Liver (tissue), 9 donors: ENCODE results near the gene TGM6. TPM values are rescaled to one million over a fixed set of nuclear protein-coding genes. Genes with fewer than 3 reads are reported as not detected.

Source experiments
- DNase-seq: peaks from one replicate; pipeline ENCODE4 v3.0.0-alpha.2; 2017; ENCODE audit warnings: low spot score
- H3K27ac ChIP-seq, 2 donors: one replicate each; pipeline ENCODE4 v1.7.0; 2013; ENCODE audit warnings: inconsistent platforms in 2 of 2, low read length in 2 of 2, control low read depth in 1 of 2, low read depth in 1 of 2, mild to moderate bottlenecking in 1 of 2
- H3K27me3 ChIP-seq, 4 donors: one replicate each; pipeline versions ENCODE4 v1.6.1 to v1.7.0; 2013; ENCODE audit warnings: low read length in 3 of 4, inconsistent platforms in 1 of 4, mild to moderate bottlenecking in 1 of 4, moderate library complexity in 1 of 4; ENCODE audit not compliant: control insufficient read depth in 4 of 4, insufficient read depth in 4 of 4
- H3K36me3 ChIP-seq, 4 donors: one replicate each; pipeline versions ENCODE4 v1.6.1 to v1.7.0; 2013; ENCODE audit warnings: low read length in 3 of 4, mild to moderate bottlenecking in 3 of 4, low read depth in 1 of 4, moderate library complexity in 1 of 4; ENCODE audit not compliant: control insufficient read depth in 4 of 4, insufficient read depth in 3 of 4
- H3K4me1 ChIP-seq, 4 donors: one replicate each; pipeline versions ENCODE4 v1.6.1 to v1.7.0; 2013; ENCODE audit warnings: low read length in 3 of 4, mild to moderate bottlenecking in 3 of 4, moderate library complexity in 1 of 4; ENCODE audit not compliant: control insufficient read depth in 4 of 4, insufficient read depth in 4 of 4
- H3K4me3 ChIP-seq, 3 donors: one replicate each; pipeline versions ENCODE4 v1.6.1 to v1.7.0; 2013; ENCODE audit warnings: low read length in 3 of 3, control low read depth in 1 of 3, low read depth in 1 of 3, mild to moderate bottlenecking in 1 of 3
- H3K9ac ChIP-seq, 2 donors: one replicate each; pipeline ENCODE4 v1.7.0; 2013; ENCODE audit warnings: low read length in 2 of 2, mild to moderate bottlenecking in 2 of 2, moderate library complexity in 2 of 2, control low read depth in 1 of 2, low read depth in 1 of 2
- H3K9me3 ChIP-seq, 4 donors: one replicate each; pipeline versions ENCODE4 v1.6.1 to v1.7.0; 2013; ENCODE audit warnings: low read length in 3 of 4; ENCODE audit not compliant: control insufficient read depth in 4 of 4
- ATF3 ChIP-seq: IDR thresholded peaks from 2 replicates; pipeline ENCODE4 v1.6.1; 2016; ENCODE audit warnings: antibody characterized with exemption
- EGR1 ChIP-seq, 2 donors: IDR thresholded peaks; 2 replicates each; pipeline ENCODE4 v1.6.1; 2016 to 2018; ENCODE audit warnings: antibody characterized with exemption in 2 of 2, low read depth in 2 of 2
- FOXA1 ChIP-seq: IDR thresholded peaks from 2 replicates; pipeline ENCODE4 v1.6.1; 2016; ENCODE audit warnings: antibody characterized with exemption
- FOXA2 ChIP-seq: IDR thresholded peaks from 2 replicates; pipeline ENCODE4 v1.6.1; 2016; ENCODE audit warnings: antibody characterized with exemption
- GABPA ChIP-seq, 2 donors: IDR thresholded peaks in 1 of 2; conservative IDR thresholded peaks in 1 of 2; 2 replicates each; pipeline ENCODE4 v1.6.1; 2016; ENCODE audit warnings: antibody characterized with exemption in 2 of 2, mild to moderate bottlenecking in 1 of 2, moderate library complexity in 1 of 2
- HNF4A ChIP-seq, 2 donors: conservative IDR thresholded peaks; 2 replicates each; pipeline ENCODE4 v1.6.1; 2016; ENCODE audit warnings: antibody characterized with exemption in 2 of 2, mild to moderate bottlenecking in 2 of 2
- HNF4G ChIP-seq: IDR thresholded peaks from 2 replicates; pipeline ENCODE4 v1.6.1; 2016; ENCODE audit warnings: antibody characterized with exemption
- JUND ChIP-seq, 2 donors: IDR thresholded peaks; 2 replicates each; pipeline ENCODE4 v1.6.1; 2016; ENCODE audit warnings: antibody characterized with exemption in 2 of 2
- MAX ChIP-seq: IDR thresholded peaks from 2 replicates; pipeline ENCODE4 v1.6.1; 2016; ENCODE audit warnings: antibody characterized with exemption
- NR2F2 ChIP-seq: IDR thresholded peaks from 2 replicates; pipeline ENCODE4 v1.6.1; 2016; ENCODE audit warnings: antibody characterized with exemption
- RAD21 ChIP-seq, 2 donors: IDR thresholded peaks; 2 replicates each; pipeline ENCODE4 v1.6.1; 2016; ENCODE audit warnings: antibody characterized with exemption in 2 of 2, mild to moderate bottlenecking in 2 of 2
- RXRA ChIP-seq, 2 donors: IDR thresholded peaks; 2 replicates each; pipeline ENCODE4 v1.6.1; 2017 to 2018; ENCODE audit warnings: antibody characterized with exemption in 2 of 2, mild to moderate bottlenecking in 1 of 2
- SP1 ChIP-seq: IDR thresholded peaks from 2 replicates; pipeline ENCODE4 v1.6.1; 2018; ENCODE audit warnings: antibody characterized with exemption, mild to moderate bottlenecking
- TAF1 ChIP-seq: conservative IDR thresholded peaks from 2 replicates; pipeline ENCODE4 v1.6.1; 2016; ENCODE audit warnings: antibody characterized with exemption, mild to moderate bottlenecking
- YY1 ChIP-seq: IDR thresholded peaks from 2 replicates; pipeline ENCODE4 v1.6.1; 2016; ENCODE audit warnings: antibody characterized with exemption, mild to moderate bottlenecking
- WGBS: extraction: QIAGEN DNeasy Blood & Tissue Kit; methylation state at CpG from one replicate; pipeline ENCODE4 v1.1.7; 2013; 5-methylcytosine and 5-hydroxymethylcytosine counted together
- polyA plus RNA-seq, 2 donors: library from polyadenylated mRNA; stranded (reverse) in 1 of 2; unstranded in 1 of 2; fragments of 200-250 nt in 1 of 2; fragments of >200 nt in 1 of 2; fragmentation: Nextera tagmentation in 1 of 2; extraction: Ambion mirVana in 1 of 2; gene quantifications; one replicate each; pipeline versions ENCODE4 v1.2.1 to v1.2.3, GENCODE V29; 2013 to 2015
- total RNA-seq, 2 donors: library from RNA; depleted of rRNA; stranded (reverse); fragments of >200 nt; gene quantifications; one replicate each; pipeline ENCODE4 v1.2.3, GENCODE V29; 2014
- TF ChIP-seq, protein P1 (sequence below): fragments of 150-350 bp; IDR thresholded peaks from 2 replicates; pipeline ENCODE4 v1.5.1; 2017; ENCODE audit warnings: improper control_type of control experiment, low read depth, low read length; ENCODE audit not compliant: missing input control
- TF ChIP-seq, protein P2 (sequence below): IDR thresholded peaks from 2 replicates; pipeline ENCODE4 v1.6.1; 2016; ENCODE audit warnings: antibody characterized with exemption, mild to moderate bottlenecking
- TF ChIP-seq, protein P3 (sequence below): IDR thresholded peaks from 2 replicates; pipeline ENCODE4 v1.6.1; 2016; ENCODE audit warnings: antibody characterized with exemption
- donor health status: healthy.
- donor health status: healthy.
- donor health status: healthy.
- donor health status: healthy.
- donor health status: healthy.

TGM6 gene
- total and polyA plus RNA-seq, 4 donors = not detected

- no peak overlapping the region for H3K4me3 ChIP-seq
- TF ChIP-seq HNF4G (no peak), GABPA (IDR thresholded peaks at IDR 0.05 in 1 of 2, conservative IDR thresholded peaks at IDR 0.05 in 1 of 2) (no peak), HNF4A (conservative IDR thresholded peaks at IDR 0.05) (no peak), SP1 (no peak), JUND (IDR thresholded peaks at IDR 0.05) (no peak), EGR1 (IDR thresholded peaks at IDR 0.05; ENCODE audit: low read depth in 2 of 2) (no peak), YY1 (no peak), MAX (no peak), ATF3 (no peak), RXRA (IDR thresholded peaks at IDR 0.05) (no peak), RAD21 (IDR thresholded peaks at IDR 0.05) (no peak), FOXA2 (no peak), FOXA1 (no peak), TAF1 (no peak), NR2F2 (no peak)
- TF ChIP-seq, protein P1, sequence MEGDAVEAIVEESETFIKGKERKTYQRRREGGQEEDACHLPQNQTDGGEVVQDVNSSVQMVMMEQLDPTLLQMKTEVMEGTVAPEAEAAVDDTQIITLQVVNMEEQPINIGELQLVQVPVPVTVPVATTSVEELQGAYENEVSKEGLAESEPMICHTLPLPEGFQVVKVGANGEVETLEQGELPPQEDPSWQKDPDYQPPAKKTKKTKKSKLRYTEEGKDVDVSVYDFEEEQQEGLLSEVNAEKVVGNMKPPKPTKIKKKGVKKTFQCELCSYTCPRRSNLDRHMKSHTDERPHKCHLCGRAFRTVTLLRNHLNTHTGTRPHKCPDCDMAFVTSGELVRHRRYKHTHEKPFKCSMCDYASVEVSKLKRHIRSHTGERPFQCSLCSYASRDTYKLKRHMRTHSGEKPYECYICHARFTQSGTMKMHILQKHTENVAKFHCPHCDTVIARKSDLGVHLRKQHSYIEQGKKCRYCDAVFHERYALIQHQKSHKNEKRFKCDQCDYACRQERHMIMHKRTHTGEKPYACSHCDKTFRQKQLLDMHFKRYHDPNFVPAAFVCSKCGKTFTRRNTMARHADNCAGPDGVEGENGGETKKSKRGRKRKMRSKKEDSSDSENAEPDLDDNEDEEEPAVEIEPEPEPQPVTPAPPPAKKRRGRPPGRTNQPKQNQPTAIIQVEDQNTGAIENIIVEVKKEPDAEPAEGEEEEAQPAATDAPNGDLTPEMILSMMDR = no peak
- TF ChIP-seq, protein P2, sequence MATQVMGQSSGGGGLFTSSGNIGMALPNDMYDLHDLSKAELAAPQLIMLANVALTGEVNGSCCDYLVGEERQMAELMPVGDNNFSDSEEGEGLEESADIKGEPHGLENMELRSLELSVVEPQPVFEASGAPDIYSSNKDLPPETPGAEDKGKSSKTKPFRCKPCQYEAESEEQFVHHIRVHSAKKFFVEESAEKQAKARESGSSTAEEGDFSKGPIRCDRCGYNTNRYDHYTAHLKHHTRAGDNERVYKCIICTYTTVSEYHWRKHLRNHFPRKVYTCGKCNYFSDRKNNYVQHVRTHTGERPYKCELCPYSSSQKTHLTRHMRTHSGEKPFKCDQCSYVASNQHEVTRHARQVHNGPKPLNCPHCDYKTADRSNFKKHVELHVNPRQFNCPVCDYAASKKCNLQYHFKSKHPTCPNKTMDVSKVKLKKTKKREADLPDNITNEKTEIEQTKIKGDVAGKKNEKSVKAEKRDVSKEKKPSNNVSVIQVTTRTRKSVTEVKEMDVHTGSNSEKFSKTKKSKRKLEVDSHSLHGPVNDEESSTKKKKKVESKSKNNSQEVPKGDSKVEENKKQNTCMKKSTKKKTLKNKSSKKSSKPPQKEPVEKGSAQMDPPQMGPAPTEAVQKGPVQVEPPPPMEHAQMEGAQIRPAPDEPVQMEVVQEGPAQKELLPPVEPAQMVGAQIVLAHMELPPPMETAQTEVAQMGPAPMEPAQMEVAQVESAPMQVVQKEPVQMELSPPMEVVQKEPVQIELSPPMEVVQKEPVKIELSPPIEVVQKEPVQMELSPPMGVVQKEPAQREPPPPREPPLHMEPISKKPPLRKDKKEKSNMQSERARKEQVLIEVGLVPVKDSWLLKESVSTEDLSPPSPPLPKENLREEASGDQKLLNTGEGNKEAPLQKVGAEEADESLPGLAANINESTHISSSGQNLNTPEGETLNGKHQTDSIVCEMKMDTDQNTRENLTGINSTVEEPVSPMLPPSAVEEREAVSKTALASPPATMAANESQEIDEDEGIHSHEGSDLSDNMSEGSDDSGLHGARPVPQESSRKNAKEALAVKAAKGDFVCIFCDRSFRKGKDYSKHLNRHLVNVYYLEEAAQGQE = no peak
- TF ChIP-seq, protein P3, sequence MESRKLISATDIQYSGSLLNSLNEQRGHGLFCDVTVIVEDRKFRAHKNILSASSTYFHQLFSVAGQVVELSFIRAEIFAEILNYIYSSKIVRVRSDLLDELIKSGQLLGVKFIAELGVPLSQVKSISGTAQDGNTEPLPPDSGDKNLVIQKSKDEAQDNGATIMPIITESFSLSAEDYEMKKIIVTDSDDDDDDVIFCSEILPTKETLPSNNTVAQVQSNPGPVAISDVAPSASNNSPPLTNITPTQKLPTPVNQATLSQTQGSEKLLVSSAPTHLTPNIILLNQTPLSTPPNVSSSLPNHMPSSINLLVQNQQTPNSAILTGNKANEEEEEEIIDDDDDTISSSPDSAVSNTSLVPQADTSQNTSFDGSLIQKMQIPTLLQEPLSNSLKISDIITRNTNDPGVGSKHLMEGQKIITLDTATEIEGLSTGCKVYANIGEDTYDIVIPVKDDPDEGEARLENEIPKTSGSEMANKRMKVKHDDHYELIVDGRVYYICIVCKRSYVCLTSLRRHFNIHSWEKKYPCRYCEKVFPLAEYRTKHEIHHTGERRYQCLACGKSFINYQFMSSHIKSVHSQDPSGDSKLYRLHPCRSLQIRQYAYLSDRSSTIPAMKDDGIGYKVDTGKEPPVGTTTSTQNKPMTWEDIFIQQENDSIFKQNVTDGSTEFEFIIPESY = no peak
- no peaks in the 10 kb centered on the region for H3K9me3 ChIP-seq
- no peaks in the 10 kb centered on the region for H3K4me1 ChIP-seq
- H3K36me3 ChIP-seq = no peaks in the 10 kb centered on the region
- no peak for DNase-seq
- no peak overlapping the region for H3K9ac ChIP-seq
- H3K27ac ChIP-seq = no peak overlapping the region
- 97% methylated on average over 6 of the region's 6 CpGs for WGBS
- no peaks in the 10 kb centered on the region for H3K27me3 ChIP-seq
Observed at GRCh38 chr20:2340823-2341222, 39.9 kb upstream of the TGM6 start.
